GM19240 (cell line): ENCODE results near the gene EVC2.

Source experiments
- DNase-seq: peaks from one replicate; pipeline ENCODE4 v3.0.0; 2011; ENCODE audit warnings: low spot score; ENCODE audit not compliant: insufficient read length

EVC2 gene

DNA sequence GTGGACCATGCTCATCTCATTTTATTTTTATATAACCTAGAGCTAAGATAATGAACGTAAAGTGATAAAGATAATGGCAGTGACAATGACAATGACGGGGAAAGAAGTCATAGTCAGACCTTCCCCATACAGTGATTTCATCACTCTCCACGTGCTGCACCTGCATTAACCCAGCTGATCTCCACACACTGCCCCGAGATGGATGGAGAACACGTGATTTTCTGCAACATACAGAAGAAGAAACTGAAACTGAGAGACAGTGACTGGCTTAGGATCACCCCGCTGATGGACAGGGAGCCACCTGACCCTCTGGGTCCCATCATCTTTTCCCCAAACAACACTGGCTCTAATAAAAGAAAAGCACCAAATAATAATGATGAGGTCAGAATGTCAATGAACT, 22.0 kb downstream of the EVC2 start:
- no peak for DNase-seq

DNA sequence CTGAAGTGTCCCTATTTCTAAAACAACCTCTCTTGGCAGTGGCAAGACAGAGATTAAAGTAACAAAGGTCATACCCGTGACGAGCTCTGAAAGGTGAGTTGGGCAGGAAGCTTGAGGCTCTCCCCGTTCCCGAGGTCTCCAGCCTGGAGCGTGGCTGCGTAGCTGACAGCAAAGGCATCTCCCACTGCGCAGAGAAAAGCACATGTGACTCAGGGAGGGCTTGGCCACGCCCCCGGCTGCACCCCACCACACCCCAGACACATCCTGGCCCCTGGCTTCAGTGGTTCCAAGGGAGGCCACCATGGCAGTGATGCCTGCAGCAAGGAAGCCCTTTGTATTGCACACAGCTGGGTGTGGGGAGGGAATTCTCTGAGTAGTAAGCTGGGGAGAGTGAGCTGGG, 23.1 kb downstream of the EVC2 start:
- no peak for DNase-seq

DNA sequence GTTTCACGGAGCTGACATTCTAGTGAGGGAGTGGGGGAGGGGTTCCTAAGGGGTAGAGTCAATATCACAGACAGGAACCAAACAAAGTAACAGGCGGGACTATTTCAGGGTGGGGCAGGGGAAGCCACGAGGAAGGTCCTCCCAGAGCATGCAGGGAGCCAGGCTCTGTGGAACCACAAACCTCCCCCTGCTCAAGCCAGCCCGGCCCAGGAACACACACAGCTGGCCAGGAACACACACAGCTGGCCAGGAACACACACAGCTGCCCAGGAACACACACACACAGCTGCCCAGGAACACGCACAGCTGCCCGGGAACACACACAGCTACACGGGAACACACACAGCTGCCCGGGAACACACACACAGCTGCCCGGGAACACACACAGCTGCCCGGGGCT, 24.8 kb downstream of the EVC2 start:
- no peak for DNase-seq

DNA sequence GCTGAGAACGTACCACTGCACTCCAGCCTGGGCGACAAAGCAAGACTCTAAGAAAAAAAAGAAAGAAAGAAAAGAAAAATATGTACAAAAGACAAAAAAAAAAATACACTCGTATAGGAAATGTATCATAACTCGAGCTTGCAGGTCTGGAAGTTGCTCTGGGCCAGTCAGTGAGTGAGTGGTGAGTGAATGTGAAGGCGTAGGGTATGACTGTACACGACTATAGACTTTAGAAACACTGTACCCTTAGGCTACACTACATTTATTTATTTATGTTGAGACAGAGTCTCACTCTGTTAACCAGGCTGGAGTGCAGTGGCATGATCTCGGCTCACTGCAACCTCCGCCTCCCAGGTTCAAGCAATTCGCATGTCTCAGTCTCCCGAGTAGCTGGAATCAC, 29.4 kb downstream of the EVC2 start:
- no peak for DNase-seq

DNA sequence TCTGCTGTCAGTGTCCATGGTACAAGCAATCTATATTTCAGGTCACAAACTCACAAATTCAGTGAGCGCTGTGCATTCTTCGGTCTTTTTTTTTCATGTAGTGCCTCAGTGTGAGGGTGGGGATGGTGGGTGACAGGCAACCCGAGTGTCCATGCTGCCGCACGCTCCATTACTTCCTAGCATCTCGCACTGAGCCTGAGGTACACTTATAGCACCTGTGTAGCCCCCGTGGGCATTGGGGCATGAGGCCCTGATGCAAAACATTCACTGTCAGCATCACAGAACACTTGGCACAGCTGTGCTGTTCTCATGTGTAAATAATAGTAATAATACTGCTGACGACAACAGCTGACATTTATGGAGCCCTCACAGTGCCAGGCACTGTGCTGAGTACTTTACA, 31.6 kb downstream of the EVC2 start:
- DNase-seq: no peak

DNA sequence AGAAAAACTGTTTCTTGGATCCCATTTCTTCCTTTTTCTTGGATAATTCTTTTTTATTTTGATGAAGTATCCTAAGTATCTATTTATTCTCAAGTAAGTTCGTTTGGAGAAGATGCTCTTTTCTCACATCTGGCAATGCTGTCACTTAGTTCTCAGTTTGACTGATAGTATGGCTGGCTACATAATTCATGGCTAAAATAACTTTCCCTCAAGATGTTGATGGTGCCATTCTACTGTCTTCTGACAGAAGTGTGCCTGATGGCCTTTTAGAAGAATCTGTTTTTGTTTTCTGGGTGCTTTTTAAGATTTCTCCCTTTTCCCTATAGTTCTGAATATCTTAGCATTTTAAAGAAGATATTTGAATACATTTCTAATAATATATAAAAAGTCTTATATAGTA, 41.6 kb downstream of the EVC2 start:
- DNase-seq: no peak

DNA sequence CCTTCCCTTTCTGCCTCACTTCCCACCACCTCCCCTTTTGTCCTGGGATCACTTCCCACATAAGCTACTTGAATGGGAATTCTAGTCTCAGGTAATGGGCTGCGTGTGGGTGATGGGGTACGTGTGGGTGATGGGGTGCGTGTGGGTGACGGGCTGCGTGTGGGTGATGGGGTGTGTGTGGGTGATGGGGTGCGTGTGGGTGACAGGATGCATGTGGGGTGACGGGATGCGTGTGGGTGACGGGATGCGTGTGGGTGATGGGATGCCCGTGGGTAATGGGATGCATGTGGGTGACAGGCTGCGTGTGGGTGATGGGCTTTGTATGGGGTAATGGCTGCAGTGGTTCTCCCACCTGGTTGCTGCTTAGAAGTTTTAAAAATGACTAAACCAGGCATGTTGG, 43.6 kb downstream of the EVC2 start:
- no peak for DNase-seq

DNA sequence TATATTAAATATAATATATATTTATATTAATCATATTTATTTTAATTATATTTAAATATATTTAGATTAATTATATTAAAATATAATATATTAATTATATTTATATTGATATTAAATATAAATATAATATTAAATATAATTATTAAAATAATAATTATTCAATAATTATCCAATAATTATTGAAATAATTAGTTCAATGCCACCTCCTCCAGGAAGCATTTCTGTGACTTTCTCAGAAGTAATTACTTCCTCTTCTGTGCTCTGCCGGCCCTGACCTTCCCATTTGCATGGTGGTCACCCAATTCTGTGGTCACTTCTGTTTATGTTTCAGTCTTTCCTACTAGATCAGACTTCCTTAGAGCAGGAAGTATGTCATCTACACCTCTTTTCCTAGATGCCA, 45.8 kb downstream of the EVC2 start:
- no peak for DNase-seq

DNA sequence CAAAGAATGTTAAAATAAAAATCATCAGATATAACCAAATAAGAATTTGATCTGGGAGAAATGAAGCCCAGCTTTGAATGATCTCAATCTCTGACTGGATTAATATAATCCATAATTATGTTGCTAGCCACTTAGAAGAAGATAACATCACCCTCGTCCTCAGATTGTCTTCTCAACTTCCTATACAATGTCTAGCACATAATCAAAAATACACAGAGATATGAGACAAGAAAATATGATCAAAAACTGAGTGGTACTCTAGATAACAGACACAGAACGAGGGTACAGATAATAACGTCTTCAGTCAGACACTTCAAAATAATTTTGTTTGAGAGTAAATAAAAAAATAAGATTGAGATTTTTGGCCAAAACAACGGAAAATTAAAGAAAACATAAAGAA, 47.1 kb downstream of the EVC2 start:
- no peak for DNase-seq

DNA sequence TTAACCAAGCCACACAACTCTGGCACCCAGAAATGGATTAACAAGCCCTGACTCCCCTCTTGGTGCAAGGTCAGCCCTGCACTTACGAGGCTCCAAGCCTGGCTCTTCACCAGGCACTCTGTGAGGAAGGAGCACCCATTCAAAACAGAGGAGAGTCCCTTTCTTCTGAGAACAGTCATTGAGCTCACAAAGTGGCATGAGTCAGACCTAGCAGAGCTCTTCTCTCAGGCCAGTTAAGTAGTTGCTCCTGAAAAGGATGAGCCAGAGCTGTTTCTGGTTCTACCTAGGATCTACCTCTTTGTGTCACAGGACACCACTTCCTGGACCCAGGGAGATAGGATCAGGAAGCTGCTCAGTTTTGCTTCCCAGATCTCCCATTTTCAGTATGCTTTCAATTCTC, 48.2 kb downstream of the EVC2 start:
- no peak for DNase-seq

DNA sequence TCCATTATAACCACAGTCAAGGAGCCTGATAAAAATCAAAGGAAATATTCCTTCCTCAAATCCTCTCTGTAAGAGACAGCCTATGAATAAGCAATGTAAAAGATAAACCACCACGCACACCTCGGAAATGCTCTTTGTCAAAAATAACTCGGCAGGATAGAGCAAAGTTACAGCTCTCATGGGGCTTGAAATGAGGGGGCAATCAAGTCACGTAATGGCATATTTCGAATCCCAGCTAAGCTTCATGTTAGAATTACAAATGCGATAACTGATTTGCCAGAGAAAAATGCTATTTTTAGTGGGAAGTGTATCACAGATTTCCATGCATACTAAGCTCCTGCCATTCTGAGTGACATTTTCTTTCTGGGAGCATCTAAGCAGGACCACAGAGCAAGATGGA, 49.4 kb downstream of the EVC2 start:
- DNase-seq: no peak

DNA sequence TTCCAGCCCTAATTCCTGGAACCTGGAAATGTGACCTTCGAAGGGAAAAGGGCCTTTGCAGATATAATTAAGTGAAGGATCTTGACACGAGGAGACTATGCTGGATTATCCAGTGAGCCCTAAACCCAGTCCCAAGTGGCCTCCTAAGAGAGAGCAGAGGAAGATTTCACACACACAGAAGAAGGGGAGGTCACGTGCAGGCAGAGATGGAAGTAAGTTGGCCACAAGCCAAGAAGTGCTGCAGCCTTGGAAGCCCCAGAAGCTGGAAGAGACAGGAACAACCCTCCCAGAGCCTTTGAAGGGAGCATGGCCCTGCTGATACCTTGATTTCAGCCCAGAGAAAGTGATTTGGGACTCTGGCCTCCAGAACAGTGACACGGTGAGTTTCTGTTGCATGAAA, 51.9 kb downstream of the EVC2 start:
- no peak for DNase-seq

DNA sequence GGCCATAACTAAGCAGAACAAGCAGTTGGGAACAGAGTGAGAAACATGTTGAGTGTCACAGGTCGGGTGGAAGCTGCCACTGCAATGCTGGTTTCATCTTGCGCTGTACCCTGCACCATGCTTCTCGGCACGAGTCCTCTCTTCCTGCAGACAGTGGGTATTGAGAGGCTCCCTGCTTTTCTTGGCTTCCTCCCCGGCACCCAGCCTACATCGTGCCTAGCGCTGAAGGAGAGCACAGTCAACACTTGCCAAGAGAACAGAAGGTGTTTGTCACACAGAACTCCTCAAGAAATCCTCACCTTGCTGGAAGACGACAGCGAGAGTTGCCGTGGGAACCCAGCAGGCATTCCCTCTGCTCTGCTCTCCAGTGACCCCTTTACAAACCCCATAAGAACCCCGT, 53.6 kb downstream of the EVC2 start:
- no peak for DNase-seq

DNA sequence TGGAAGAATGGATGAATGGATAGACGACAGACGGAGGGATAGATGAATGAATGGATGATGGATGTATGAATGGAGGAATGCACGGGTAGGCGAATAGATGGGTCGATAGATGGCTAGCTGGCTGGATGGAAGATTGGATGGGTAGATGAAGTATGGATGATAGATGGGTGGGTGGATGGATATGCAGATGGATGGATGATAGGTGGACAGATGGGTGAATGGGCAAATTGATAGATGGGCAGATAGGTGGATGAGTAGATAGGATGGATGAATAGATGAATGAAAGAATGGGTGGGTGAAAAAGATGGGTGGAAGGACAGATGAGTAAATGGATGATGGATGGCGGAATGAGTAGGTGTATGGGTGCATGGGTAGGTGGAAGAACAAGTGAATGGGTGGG, 57.3 kb downstream of the EVC2 start:
- DNase-seq: no peak

DNA sequence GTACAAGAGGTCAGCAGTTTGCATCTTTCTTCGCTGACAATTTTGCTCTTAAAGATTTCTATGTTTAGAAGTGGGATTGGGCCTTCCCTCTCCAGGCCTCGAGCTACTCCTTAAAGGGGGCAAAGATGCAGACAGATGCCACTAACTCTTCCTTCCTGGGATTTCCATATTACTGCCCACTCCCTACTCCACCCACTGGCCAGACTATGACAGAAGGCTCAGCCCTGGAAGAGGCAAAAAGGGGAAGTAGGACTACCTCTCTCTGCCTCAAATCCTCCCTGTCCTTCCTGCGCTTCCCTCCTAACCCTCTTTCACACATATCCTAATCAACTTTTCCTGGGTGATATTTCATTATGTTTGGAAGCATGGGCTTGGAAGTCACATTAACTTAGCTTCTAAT, 58.3 kb downstream of the EVC2 start:
- no peak for DNase-seq

DNA sequence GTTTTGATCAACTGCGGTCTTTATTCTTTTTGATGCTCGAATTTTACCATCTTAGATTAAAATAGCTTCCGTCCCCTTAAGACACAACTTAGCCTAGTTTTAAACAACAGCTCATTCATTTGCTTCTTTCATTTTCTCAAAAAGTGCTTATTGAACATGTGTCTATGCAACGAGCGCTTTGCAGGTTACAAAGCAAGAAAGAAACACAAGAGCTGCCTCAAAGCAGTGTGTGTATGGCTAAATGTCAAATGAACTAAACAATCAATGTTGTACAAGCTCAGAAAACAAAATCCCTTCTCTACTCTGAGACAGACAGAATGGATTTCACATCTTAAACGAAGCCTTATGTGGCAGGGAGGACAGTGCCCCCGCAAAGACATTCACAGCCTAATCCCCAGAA, 61.0 kb downstream of the EVC2 start:
- no peak for DNase-seq

DNA sequence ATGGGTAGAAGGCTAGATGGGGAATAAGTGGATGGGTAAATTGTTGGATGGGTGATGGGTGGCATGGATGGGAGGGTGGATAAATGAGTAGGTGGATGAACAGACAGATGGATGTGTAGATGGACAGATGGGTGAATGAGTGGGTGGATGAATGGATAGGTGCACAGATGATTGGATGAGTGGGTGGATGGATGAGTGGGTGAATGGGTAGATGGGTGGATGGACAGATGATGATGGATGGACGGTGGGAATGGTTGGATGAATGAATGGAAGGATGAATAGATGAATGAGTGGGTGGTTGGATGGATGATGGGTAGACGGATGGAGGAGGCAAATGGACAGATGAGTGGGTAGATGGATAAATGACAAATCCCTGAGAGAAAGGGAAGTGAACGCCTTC, 68.3 kb downstream of the EVC2 start:
- DNase-seq: no peak

DNA sequence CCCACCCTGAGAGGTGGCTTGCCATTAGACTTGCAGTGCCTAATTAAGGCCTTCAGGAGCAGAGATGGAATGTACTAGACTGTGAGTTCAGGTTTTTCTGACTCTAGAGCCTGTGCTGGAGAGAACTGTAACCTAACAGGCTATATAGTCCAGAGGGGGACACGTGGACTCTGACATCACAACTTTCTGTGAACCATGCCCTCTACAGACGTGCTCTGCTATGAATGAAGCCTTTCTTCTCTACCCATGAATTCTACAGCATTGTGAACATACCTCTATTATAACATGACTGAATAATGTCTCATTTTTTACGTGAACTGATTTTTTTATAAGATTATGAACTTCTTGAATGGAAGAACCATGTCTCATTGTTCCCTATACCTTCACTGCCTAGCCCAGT, 68.8 kb downstream of the EVC2 start:
- DNase-seq: no peak

DNA sequence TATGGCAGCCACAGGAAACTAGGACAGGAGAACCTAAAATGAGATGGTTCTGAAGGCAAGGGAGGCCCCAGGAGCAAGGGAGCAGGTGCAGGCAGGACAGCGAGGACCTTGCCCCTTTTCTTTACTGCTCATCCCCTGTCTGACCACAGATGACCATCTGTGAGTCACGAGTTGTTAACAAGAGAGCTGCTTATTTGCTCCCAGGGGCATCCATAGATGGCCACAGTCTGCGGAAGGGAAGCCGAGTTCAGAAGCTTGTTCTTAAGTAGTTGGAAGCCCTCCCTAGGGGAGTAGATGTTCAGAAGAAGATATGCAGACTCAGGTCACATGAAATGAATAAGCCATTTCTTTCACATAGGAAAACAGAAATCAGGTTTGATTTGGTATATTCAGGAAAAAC, 69.4 kb downstream of the EVC2 start:
- no peak for DNase-seq

DNA sequence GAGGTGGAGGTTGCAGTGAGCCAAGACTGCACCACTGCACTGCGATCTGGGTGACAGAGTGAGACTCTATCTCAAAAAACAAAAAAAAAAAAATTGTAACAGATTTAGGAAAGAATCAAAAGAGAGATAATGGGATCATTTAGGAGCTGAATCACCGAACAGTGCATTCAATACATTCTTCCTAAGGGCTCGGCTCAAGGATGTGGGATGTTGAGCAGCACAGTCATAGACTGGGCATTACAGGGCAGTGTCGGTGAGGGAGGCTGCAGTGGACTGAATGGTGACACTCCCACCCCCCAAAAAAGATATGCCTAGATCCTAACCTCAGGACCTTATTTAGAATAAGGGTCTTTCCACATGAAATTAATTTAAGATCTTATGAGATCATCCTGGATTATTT, 70.0 kb downstream of the EVC2 start:
- no peak for DNase-seq

DNA sequence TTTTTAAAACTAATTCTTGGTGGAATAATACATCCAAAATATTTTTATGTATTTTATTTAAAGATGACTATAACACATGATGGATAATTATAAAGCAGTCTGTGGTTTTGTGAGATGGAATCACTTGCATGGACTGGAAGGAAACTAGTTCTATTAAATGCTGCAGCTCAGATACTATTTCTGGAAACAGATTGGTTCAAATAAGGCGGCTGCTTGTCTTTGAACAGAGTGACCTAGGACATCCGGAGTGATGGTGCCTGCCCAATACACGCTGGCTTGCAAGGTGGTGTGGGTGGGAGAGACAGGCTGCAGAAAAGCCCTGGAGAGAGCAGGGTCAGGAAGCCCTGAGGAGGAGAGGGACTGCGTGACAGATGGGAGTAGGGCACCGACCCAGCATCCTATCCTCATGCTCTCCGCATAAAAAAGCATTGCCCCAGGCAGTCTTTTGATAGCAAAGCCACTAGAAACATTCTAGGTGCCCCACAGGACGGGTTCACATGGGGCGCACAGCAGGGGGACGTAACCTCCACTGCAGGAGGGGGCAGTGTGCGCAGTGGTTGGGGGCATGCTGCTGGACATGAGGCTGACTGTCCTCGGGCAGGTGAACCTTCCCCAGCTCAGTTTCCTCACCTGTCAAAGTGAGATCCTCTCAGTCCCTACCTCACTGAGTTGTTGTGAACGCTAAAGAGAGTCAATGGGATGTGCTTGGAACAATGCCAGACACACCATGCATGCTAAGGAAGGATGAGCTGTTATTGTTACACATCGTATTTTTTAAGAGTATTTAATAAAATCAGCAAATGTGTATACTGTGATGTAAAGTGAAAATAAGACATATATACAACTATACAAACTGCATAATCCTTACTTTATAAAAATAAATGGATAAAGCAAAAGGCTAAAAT, 71.3 kb downstream of the EVC2 start:
- no peak for DNase-seq

DNA sequence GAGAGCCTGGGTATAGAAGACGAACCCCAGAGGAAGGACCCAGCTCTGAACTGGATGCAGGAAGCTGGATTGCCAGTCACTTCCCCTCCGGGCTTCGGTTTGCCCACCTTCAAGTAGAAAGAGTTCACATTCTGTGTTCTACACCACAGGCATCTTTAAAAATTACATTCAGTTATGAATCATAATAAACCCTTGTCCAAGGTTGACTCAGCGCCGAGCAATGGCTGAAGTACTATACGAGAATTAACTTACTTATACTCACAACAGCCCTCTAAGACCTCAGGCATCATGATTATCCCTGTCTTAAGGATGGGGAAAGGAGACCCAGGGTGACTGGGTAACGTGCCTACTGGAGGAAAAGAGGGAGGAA, 72.5 kb downstream of the EVC2 start:
- DNase-seq: no peak

DNA sequence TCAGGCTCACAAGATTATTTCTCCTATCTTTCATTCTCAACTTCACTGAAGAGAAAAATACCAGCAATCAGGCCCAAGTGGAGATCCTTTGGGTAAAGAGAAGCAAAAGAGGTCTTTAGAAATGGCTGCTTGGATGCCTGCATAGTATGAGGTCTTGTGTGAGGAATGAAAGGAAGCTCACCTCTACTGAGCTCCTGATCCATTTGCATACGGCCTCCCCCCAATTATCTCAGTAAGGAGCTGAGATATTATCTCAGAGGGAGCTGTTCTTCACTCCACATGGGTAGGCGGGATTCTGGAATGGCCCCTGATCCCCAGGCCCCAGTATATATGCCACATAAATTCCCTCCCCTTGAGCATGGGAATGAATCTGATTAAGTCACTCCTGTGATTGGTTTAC, 75.8 kb downstream of the EVC2 start:
- no peak for DNase-seq

DNA sequence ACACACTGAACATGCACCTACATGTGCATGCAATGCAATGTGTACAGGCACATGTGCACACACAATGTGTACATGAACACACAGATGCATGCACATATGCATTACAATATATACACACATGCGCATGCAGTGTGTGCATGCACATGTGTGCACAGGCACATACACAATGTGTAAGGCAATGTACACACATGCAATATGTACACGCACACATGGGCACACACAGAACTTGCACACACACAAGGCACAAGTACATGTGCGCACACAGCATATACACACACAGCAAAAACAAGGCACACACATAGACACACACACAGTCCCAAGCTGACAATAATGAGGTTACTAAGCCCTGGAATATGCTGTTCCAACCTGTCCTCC, 76.3 kb downstream of the EVC2 start:
- no peak for DNase-seq
